Amniotic epithelial cell (primary cell): ENCODE results near the gene ELMO1.

Source experiments
- DNase-seq: peaks from one replicate; pipeline ENCODE4 v3.0.0-alpha.2; 2010; ENCODE audit warnings: low read depth

Gene ELMO1

GRCh38 chr7:37408291-37409228 lies 40.1 kb downstream of the ELMO1 start:
- no peak for DNase-seq

- no peak for DNase-seq
Observed at GRCh38 chr7:37405603-37406122, 43.0 kb downstream of the ELMO1 start.

GRCh38 chr7:37405128-37405527 lies 43.5 kb downstream of the ELMO1 start:
- no peak for DNase-seq

- no peak for DNase-seq
Observed at GRCh38 chr7:37399876-37400421, 48.7 kb downstream of the ELMO1 start.

GRCh38 chr7:37398403-37398802 lies 50.3 kb downstream of the ELMO1 start:
- DNase-seq, result no peak

- no peak for DNase-seq
Observed at GRCh38 chr7:37395618-37396259, 52.9 kb downstream of the ELMO1 start.

- DNase-seq, result no peak
Observed at GRCh38 chr7:37394158-37394557, 54.5 kb downstream of the ELMO1 start.

- no peak for DNase-seq
Observed at GRCh38 chr7:37393476-37393875, 55.2 kb downstream of the ELMO1 start.

- no peak for DNase-seq
Observed at GRCh38 chr7:37392673-37393017, 56.0 kb downstream of the ELMO1 start.

- DNase-seq, result no peak
Observed at GRCh38 chr7:37391791-37392672, 56.6 kb downstream of the ELMO1 start.

- no peak for DNase-seq
Observed at GRCh38 chr7:37390114-37390513, 58.5 kb downstream of the ELMO1 start.

- DNase-seq, result no peak
Observed at GRCh38 chr7:37388811-37389210, 59.9 kb downstream of the ELMO1 start.

GRCh38 chr7:37385787-37386186 lies 62.9 kb downstream of the ELMO1 start:
- no peak for DNase-seq

GRCh38 chr7:37382546-37383088 lies 66.0 kb downstream of the ELMO1 start:
- DNase-seq, result no peak

GRCh38 chr7:37380831-37381230 lies 67.8 kb downstream of the ELMO1 start:
- DNase-seq, result no peak

- no peak for DNase-seq
Observed at GRCh38 chr7:37379546-37380277, 69.0 kb downstream of the ELMO1 start.

- DNase-seq, result no peak
Observed at GRCh38 chr7:37377231-37377630, 71.4 kb downstream of the ELMO1 start.

- DNase-seq, result no peak
Observed at GRCh38 chr7:37376386-37376785, 72.3 kb downstream of the ELMO1 start.

GRCh38 chr7:37372750-37373149 lies 75.9 kb downstream of the ELMO1 start:
- DNase-seq, result no peak

- DNase-seq, result no peak
Observed at GRCh38 chr7:37371755-37372154, 76.9 kb downstream of the ELMO1 start.

GRCh38 chr7:37369906-37370305 lies 78.8 kb downstream of the ELMO1 start:
- no peak for DNase-seq
